Measurements from ENCODE around the gene CCNF.

DNA sequence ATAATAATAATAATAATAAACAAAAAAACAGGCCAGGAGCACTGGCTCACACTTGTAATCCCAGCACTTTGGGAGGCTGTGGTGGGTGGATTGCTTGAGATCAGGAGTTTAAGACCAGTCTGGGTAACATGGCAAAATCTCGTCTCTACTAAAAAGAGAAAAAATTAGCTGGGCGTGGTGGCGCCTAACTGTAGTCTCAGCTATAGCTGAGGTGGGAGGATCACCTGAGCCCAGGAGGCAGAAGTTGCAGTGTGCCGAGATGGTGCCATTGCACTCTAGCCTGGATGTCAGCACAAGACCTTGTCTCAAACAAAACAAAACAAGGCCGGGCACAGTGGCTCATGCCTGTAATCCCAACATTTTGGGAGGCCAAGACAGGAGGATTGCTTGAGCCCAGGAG lies 65.8 kb downstream of the CCNF start:
- no peak for TF ChIP-seq FOS (IDR thresholded peaks at IDR 0.05; ENCODE audit: extremely low read depth, insufficient read length)
- no peak for TF ChIP-seq NRF1 (conservative IDR thresholded peaks at IDR 0.05 in 1 of 2, IDR thresholded peaks at IDR 0.05 in 1 of 2)
- no peak for TF ChIP-seq NCOA2 (IDR thresholded peaks at IDR 0.05; ENCODE audit: partially characterized antibody in 2 of 2)
- no peak for TF ChIP-seq RBM25 (IDR thresholded peaks at IDR 0.05; ENCODE audit: low read depth, low read length, severe bottlenecking)
- TF ChIP-seq, protein P1, sequence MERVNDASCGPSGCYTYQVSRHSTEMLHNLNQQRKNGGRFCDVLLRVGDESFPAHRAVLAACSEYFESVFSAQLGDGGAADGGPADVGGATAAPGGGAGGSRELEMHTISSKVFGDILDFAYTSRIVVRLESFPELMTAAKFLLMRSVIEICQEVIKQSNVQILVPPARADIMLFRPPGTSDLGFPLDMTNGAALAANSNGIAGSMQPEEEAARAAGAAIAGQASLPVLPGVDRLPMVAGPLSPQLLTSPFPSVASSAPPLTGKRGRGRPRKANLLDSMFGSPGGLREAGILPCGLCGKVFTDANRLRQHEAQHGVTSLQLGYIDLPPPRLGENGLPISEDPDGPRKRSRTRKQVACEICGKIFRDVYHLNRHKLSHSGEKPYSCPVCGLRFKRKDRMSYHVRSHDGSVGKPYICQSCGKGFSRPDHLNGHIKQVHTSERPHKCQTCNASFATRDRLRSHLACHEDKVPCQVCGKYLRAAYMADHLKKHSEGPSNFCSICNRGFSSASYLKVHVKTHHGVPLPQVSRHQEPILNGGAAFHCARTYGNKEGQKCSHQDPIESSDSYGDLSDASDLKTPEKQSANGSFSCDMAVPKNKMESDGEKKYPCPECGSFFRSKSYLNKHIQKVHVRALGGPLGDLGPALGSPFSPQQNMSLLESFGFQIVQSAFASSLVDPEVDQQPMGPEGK (CRISPR knock-in tag; IDR thresholded peaks at IDR 0.05; ENCODE audit: borderline replicate concordance): no peak
- no peak for TF ChIP-seq NR1H2 (CRISPR knock-in tag; IDR thresholded peaks at IDR 0.05)
- TF ChIP-seq ZFX (CRISPR knock-in tag; IDR thresholded peaks at IDR 0.05): no peak
- TF ChIP-seq, protein P2, sequence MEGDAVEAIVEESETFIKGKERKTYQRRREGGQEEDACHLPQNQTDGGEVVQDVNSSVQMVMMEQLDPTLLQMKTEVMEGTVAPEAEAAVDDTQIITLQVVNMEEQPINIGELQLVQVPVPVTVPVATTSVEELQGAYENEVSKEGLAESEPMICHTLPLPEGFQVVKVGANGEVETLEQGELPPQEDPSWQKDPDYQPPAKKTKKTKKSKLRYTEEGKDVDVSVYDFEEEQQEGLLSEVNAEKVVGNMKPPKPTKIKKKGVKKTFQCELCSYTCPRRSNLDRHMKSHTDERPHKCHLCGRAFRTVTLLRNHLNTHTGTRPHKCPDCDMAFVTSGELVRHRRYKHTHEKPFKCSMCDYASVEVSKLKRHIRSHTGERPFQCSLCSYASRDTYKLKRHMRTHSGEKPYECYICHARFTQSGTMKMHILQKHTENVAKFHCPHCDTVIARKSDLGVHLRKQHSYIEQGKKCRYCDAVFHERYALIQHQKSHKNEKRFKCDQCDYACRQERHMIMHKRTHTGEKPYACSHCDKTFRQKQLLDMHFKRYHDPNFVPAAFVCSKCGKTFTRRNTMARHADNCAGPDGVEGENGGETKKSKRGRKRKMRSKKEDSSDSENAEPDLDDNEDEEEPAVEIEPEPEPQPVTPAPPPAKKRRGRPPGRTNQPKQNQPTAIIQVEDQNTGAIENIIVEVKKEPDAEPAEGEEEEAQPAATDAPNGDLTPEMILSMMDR (IDR thresholded peaks at IDR 0.05 in 2 of 3, conservative IDR thresholded peaks at IDR 0.05 in 1 of 3; ENCODE audit: insufficient read depth in 2 of 3, low read depth in 1 of 3, low read length in 3 of 3): no peak
- TF ChIP-seq USF2 (CRISPR knock-in tag; IDR thresholded peaks at IDR 0.05): no peak
- TF ChIP-seq EP300 (IDR thresholded peaks at IDR 0.05; ENCODE audit: low read length): no peak
- no peak for TF ChIP-seq ZBTB1 (CRISPR knock-in tag; IDR thresholded peaks at IDR 0.05; ENCODE audit: borderline replicate concordance, low read depth)
- TF ChIP-seq, protein P3, sequence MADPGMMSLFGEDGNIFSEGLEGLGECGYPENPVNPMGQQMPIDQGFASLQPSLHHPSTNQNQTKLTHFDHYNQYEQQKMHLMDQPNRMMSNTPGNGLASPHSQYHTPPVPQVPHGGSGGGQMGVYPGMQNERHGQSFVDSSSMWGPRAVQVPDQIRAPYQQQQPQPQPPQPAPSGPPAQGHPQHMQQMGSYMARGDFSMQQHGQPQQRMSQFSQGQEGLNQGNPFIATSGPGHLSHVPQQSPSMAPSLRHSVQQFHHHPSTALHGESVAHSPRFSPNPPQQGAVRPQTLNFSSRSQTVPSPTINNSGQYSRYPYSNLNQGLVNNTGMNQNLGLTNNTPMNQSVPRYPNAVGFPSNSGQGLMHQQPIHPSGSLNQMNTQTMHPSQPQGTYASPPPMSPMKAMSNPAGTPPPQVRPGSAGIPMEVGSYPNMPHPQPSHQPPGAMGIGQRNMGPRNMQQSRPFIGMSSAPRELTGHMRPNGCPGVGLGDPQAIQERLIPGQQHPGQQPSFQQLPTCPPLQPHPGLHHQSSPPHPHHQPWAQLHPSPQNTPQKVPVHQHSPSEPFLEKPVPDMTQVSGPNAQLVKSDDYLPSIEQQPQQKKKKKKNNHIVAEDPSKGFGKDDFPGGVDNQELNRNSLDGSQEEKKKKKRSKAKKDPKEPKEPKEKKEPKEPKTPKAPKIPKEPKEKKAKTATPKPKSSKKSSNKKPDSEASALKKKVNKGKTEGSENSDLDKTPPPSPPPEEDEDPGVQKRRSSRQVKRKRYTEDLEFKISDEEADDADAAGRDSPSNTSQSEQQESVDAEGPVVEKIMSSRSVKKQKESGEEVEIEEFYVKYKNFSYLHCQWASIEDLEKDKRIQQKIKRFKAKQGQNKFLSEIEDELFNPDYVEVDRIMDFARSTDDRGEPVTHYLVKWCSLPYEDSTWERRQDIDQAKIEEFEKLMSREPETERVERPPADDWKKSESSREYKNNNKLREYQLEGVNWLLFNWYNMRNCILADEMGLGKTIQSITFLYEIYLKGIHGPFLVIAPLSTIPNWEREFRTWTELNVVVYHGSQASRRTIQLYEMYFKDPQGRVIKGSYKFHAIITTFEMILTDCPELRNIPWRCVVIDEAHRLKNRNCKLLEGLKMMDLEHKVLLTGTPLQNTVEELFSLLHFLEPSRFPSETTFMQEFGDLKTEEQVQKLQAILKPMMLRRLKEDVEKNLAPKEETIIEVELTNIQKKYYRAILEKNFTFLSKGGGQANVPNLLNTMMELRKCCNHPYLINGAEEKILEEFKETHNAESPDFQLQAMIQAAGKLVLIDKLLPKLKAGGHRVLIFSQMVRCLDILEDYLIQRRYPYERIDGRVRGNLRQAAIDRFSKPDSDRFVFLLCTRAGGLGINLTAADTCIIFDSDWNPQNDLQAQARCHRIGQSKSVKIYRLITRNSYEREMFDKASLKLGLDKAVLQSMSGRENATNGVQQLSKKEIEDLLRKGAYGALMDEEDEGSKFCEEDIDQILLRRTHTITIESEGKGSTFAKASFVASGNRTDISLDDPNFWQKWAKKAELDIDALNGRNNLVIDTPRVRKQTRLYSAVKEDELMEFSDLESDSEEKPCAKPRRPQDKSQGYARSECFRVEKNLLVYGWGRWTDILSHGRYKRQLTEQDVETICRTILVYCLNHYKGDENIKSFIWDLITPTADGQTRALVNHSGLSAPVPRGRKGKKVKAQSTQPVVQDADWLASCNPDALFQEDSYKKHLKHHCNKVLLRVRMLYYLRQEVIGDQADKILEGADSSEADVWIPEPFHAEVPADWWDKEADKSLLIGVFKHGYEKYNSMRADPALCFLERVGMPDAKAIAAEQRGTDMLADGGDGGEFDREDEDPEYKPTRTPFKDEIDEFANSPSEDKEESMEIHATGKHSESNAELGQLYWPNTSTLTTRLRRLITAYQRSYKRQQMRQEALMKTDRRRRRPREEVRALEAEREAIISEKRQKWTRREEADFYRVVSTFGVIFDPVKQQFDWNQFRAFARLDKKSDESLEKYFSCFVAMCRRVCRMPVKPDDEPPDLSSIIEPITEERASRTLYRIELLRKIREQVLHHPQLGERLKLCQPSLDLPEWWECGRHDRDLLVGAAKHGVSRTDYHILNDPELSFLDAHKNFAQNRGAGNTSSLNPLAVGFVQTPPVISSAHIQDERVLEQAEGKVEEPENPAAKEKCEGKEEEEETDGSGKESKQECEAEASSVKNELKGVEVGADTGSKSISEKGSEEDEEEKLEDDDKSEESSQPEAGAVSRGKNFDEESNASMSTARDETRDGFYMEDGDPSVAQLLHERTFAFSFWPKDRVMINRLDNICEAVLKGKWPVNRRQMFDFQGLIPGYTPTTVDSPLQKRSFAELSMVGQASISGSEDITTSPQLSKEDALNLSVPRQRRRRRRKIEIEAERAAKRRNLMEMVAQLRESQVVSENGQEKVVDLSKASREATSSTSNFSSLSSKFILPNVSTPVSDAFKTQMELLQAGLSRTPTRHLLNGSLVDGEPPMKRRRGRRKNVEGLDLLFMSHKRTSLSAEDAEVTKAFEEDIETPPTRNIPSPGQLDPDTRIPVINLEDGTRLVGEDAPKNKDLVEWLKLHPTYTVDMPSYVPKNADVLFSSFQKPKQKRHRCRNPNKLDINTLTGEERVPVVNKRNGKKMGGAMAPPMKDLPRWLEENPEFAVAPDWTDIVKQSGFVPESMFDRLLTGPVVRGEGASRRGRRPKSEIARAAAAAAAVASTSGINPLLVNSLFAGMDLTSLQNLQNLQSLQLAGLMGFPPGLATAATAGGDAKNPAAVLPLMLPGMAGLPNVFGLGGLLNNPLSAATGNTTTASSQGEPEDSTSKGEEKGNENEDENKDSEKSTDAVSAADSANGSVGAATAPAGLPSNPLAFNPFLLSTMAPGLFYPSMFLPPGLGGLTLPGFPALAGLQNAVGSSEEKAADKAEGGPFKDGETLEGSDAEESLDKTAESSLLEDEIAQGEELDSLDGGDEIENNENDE (IDR thresholded peaks at IDR 0.05; ENCODE audit: low read depth, low read length): no peak

Data from K562 (cell line).